Measurements from ENCODE around the gene PLET1.

GRCh38 chr11:112216561-112217105 lies 44.0 kb downstream of the PLET1 start:
- TF ChIP-seq ZNF274 (IDR thresholded peaks at IDR 0.05; ENCODE audit: low read depth, low read length) = no peak
- TF ChIP-seq YY1 (IDR thresholded peaks at IDR 0.05; ENCODE audit: insufficient read depth, insufficient read length) = no peak
